Pancreas (tissue), 10 donors: ENCODE results near the gene DNM2. TPM values are rescaled to one million over a fixed set of nuclear protein-coding genes. Genes with fewer than 3 reads are reported as not detected.

Source experiments
- ATAC-seq, 4 donors: fragments of 200-7000 bp; cut with Tn5 transposase; one replicate each; pipeline versions ENCODE4 v1.8.0 to v1.9.1; 2020; ENCODE audit warnings: mild to moderate bottlenecking in 4 of 4, moderate library complexity in 4 of 4
- DNase-seq, 6 donors: peaks; one replicate each; pipeline ENCODE4 v3.0.0-alpha.2; 2020
- FAIRE-seq: peaks from 2 replicates; lab custom pipeline; 2012; peaks lifted over from hg19 to GRCh38; lab: Jason Lieb, UNC
- H3K27ac ChIP-seq, 4 donors: fragments of 200-600 bp; sonication (generic); 1 replicate in 3 of 4; 2 replicates in 1 of 4; pipeline versions ENCODE4 v1.5.0 to v1.8.0; 2020
- H3K27me3 ChIP-seq, 4 donors: fragments of 200-600 bp; one replicate each; pipeline ENCODE4 v1.8.0; 2021
- H3K36me3 ChIP-seq, 3 donors: fragments of 200-600 bp; sonication (generic) in 1 of 3; one replicate each; pipeline versions ENCODE4 v1.5.0 to v1.8.0; 2020 to 2021
- H3K4me1 ChIP-seq, 3 donors: fragments of 200-600 bp; one replicate each; pipeline ENCODE4 v1.8.0; 2021
- H3K4me3 ChIP-seq, 4 donors: fragments of 200-600 bp; sonication (generic) in 2 of 4; one replicate each; pipeline versions ENCODE4 v1.5.0 to v1.8.0; 2020 to 2021
- H3K9me3 ChIP-seq, 4 donors: fragments of 200-600 bp; one replicate each; pipeline ENCODE4 v1.8.0; 2021
- WGBS, 2 donors: extraction: QIAGEN DNeasy Blood & Tissue Kit; methylation state at CpG; one replicate each; pipeline ENCODE4 v1.1.7; 2013; 5-methylcytosine and 5-hydroxymethylcytosine counted together
- intact Hi-C, 3 donors: fragments of 100-400 bp; cut with DNase I; formaldehyde crosslinking; loops; one replicate each; pipeline versions ENCODE4 v1.11.1 to v1.14.2; 2022
- polyA plus RNA-seq, 2 donors: library from polyadenylated mRNA; stranded (reverse); fragments of 200-250 nt; gene quantifications; one replicate each; pipeline ENCODE4 v1.2.3, GENCODE V29; 2013
- total RNA-seq, 6 donors: library from RNA; stranded (reverse); fragmentation: NEBNext Ultra II Directional in 4 of 6; extraction: Animal tissue kit (Norgen Biotek cat#: 25700) in 4 of 6; gene quantifications; one replicate each; pipeline versions ENCODE4 v1.2.1 to v1.2.4, GENCODE V29; 2021 to 2023
- TF ChIP-seq, protein P1 (sequence below), 4 donors: fragments of 200-600 bp; sonication (generic) in 3 of 4; IDR thresholded peaks; one replicate each; pipeline versions ENCODE4 v1.5.0 to v1.8.0; 2021; ENCODE audit warnings: antibody characterized with exemption in 4 of 4
- donor health status: healthy with polysubstance abuse.
- donor health status: DM: no; HTN: no; CAD: no; lungs with moderate emphysema.
- donor health status: DM: no; HTN: no; CAD: no.
- donor health status: control.
- donor health status: control.
- donor health status: Bipolar disorder and iron deficiency.
- donor health status: DM: yes; HTN: yes; CAD: no.
- donor health status: DM: no; HTN: no; CAD: no.
- donor health status: DM: no; HTN: no; CAD: no.
- donor health status: DM: yes; HTN: yes; CAD: no.

The DNM2 gene
- total and polyA plus RNA-seq, 8 donors: 52.5 to 115 (median 88.6) TPM

DNA sequence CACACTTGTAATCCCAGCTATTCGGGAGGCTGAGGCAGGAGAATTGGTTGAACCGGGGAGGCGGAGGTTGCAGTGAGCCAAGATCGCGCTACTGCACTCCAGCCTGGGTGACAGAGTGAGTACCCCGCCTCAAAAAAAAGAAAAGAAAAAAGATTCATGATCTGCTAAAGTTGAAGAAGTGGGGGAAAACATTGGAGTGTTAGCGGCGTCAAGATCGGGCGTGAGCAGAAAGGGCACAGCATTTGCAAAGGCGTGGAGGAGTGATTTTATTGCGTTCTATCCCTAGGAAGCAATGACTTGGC is 874 bp upstream of the DNM2 start:
- intact Hi-C loops: loop anchor here in 2 of 3 donors (10.0 kb wide), 3 partner anchors 68 to 148 kb away; partner anchors contain the start of gene TMED1 (in 1 of the 2)
- TF ChIP-seq, protein P1, sequence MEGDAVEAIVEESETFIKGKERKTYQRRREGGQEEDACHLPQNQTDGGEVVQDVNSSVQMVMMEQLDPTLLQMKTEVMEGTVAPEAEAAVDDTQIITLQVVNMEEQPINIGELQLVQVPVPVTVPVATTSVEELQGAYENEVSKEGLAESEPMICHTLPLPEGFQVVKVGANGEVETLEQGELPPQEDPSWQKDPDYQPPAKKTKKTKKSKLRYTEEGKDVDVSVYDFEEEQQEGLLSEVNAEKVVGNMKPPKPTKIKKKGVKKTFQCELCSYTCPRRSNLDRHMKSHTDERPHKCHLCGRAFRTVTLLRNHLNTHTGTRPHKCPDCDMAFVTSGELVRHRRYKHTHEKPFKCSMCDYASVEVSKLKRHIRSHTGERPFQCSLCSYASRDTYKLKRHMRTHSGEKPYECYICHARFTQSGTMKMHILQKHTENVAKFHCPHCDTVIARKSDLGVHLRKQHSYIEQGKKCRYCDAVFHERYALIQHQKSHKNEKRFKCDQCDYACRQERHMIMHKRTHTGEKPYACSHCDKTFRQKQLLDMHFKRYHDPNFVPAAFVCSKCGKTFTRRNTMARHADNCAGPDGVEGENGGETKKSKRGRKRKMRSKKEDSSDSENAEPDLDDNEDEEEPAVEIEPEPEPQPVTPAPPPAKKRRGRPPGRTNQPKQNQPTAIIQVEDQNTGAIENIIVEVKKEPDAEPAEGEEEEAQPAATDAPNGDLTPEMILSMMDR (IDR thresholded peaks at IDR 0.05): no peak
- no peaks in the 10 kb centered on the region for H3K36me3 ChIP-seq
- WGBS, 2 donors: 14 to 19% methylated on average over 12 of the region's 12 CpGs
- no peaks in the 10 kb centered on the region for H3K27me3 ChIP-seq
- peak overlapping the region in 2 of 4 donors; percentile 3 to 6 for H3K4me3 ChIP-seq
- FAIRE-seq (no peak), ATAC-seq (no peak), DNase-seq (no peak)
- no peaks in the 10 kb centered on the region for H3K9me3 ChIP-seq
- peak overlapping the region in 1 of 4 donors; percentile 4 for H3K27ac ChIP-seq
- H3K4me1 ChIP-seq: peaks cover 0 to 15% (median 8%) of the 10 kb centered on the region in 3 donors

- Histone ChIP-seq H3K9me3 (no peaks in the 10 kb centered on the region), H3K4me1 (peaks cover 0 to 15% (median 8%) of the 10 kb centered on the region in 3 donors), H3K4me3 (peak overlapping the region; percentile 68 to 100 (median 88)), H3K27ac (peak overlapping the region; percentile 81 to 90 (median 88)), H3K27me3 (no peaks in the 10 kb centered on the region), H3K36me3 (no peaks in the 10 kb centered on the region)
- WGBS, 2 donors: 0 to 1% methylated on average over 58 to 70 of the region's 70 CpGs
- DNase-seq (peak; percentile 36 to 86 (median 68)), ATAC-seq (peak; percentile 8 to 60 (median 28)), FAIRE-seq (no peak)
- TF ChIP-seq, protein P1 (IDR thresholded peaks at IDR 0.05): no peak
- intact Hi-C loops: loop anchor here in 2 of 3 donors (10.0 kb wide), 3 partner anchors 66 to 146 kb away; partner anchors contain the start of gene TMED1 (in 1 of the 2)
Measured at GRCh38 chr19:10718205-10719196, 622 bp downstream of the DNM2 start.

GRCh38 chr19:10719466-10719961 is 1.6 kb downstream of the DNM2 start:
- TF ChIP-seq, protein P1 (IDR thresholded peaks at IDR 0.05): no peak
- H3K27me3 ChIP-seq: no peaks in the 10 kb centered on the region
- intact Hi-C loops: loop anchor here in 2 of 3 donors (10.0 kb wide), 3 partner anchors 65 to 145 kb away; partner anchors contain the start of gene TMED1 (in 1 of the 2)
- peak in 1 of 6 donors; percentile 23 for DNase-seq
- peak overlapping the region in 2 of 4 donors; percentile 86 to 90 for H3K27ac ChIP-seq
- H3K9me3 ChIP-seq: no peaks in the 10 kb centered on the region
- FAIRE-seq: no peak
- no peaks in the 10 kb centered on the region for H3K36me3 ChIP-seq
- WGBS, 2 donors: 15 to 19% methylated on average over 5 of the region's 5 CpGs
- no peak for ATAC-seq
- H3K4me3 ChIP-seq: peak overlapping the region; percentile 68 to 100 (median 88)
- peaks cover 0 to 15% (median 8%) of the 10 kb centered on the region in 3 donors for H3K4me1 ChIP-seq

DNA sequence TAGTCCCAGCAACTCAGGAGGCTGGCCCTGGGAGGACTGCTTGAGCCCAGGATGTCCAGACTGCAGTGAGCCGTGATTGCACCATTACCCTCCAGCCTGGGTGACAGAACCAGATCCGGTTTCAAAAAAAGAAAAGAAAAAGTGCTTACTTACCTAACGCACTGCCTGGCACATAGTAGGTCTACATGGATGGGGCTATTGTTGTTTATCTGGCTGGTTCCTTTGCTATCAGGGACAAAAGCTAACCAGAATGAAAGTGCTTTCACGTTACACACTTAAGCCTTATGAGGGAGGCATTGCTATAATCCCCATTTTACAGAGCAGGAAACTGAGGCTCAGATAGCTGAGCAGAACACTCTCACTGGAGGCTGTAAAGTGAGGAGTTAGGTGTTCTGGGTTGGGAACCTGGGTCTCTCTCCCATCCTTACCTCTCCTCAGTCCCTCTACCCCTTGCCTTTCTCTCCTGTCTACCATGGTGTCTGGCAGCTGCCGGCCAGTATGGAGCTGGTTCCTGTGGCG is 2.8 kb downstream of the DNM2 start:
- ATAC-seq: no peak
- no peak for DNase-seq
- 81 to 85% methylated on average over 6 of the region's 6 CpGs for WGBS, 2 donors
- Histone ChIP-seq H3K27me3 (no peaks in the 10 kb centered on the region), H3K36me3 (no peaks in the 10 kb centered on the region), H3K9me3 (no peaks in the 10 kb centered on the region), H3K27ac (no peak overlapping the region), H3K4me1 (peaks cover 0 to 15% (median 8%) of the 10 kb centered on the region in 3 donors), H3K4me3 (no peak overlapping the region)
- no peak for FAIRE-seq
- TF ChIP-seq, protein P1 (IDR thresholded peaks at IDR 0.05): no peak
- intact Hi-C loops: no loop called here
